H1 (cell line): Measurements from ENCODE around the gene HLA-DPA1. TPM values are rescaled to one million over a fixed set of nuclear protein-coding genes. Genes with fewer than 3 reads are reported as not detected.
A peak's percentile ranks its signal among the peaks of the same experiment; 100 is the strongest.

Experiments used
- BACH1 ChIP-seq: IDR thresholded peaks from 2 replicates; pipeline ENCODE4 v1.6.1; 2012; ENCODE audit warnings: low read length, improper control_type of control experiment
- CEBPB ChIP-seq: IDR thresholded peaks from 2 replicates; pipeline ENCODE4 v1.6.1; 2012; ENCODE audit warnings: low read depth, low read length
- HDAC2 ChIP-seq, 2 experiments: fragments of 300-600 bp in 1 of 2; sonication (generic) in 1 of 2; IDR thresholded peaks; 2 replicates each; pipeline ENCODE4 v1.6.1; 2011 to 2012; ENCODE audit warnings: low read depth in 2 of 2, low read length in 2 of 2, mild to moderate bottlenecking in 2 of 2, moderate library complexity in 2 of 2, borderline replicate concordance in 1 of 2, inconsistent platforms in 1 of 2
- HDAC6 ChIP-seq: IDR thresholded peaks from one replicate; pipeline ENCODE4 v1.7.1; 2012; ENCODE audit warnings: low read depth, mild to moderate bottlenecking, inconsistent platforms, low read length, moderate library complexity
- POLR2AphosphoS5 ChIP-seq: IDR thresholded peaks from 2 replicates; pipeline ENCODE4 v1.6.1; 2011; ENCODE audit warnings: low read depth, low read length
- RAD21 ChIP-seq, 2 experiments: IDR thresholded peaks in 1 of 2; conservative IDR thresholded peaks in 1 of 2; 2 replicates each; pipeline ENCODE4 v1.6.1; 2011; ENCODE audit warnings: low read depth in 2 of 2, low read length in 2 of 2, improper control_type of control experiment in 1 of 2, inconsistent platforms in 1 of 2, mild to moderate bottlenecking in 1 of 2, moderate library complexity in 1 of 2
- RFX5 ChIP-seq: IDR thresholded peaks from 2 replicates; pipeline ENCODE4 v1.6.1; 2011; ENCODE audit warnings: low read depth, low read length, improper control_type of control experiment, borderline replicate concordance
- SIN3A ChIP-seq, 2 experiments: IDR thresholded peaks in 1 of 2; conservative IDR thresholded peaks in 1 of 2; 2 replicates each; pipeline ENCODE4 v1.6.1; 2011 to 2012; ENCODE audit warnings: low read length in 2 of 2, improper control_type of control experiment in 1 of 2, low read depth in 1 of 2, mild to moderate bottlenecking in 1 of 2
- SP1 ChIP-seq: IDR thresholded peaks from 2 replicates; pipeline ENCODE4 v1.6.1; 2011; ENCODE audit warnings: low read depth, low read length
- SRF ChIP-seq: IDR thresholded peaks from 2 replicates; pipeline ENCODE4 v1.6.1; 2011; ENCODE audit warnings: mild to moderate bottlenecking, low read depth, low read length, moderate library complexity
- TEAD4 ChIP-seq: IDR thresholded peaks from 2 replicates; pipeline ENCODE4 v1.6.1; 2012; ENCODE audit warnings: low read depth, low read length, inconsistent platforms, mixed read lengths
- YY1 ChIP-seq: IDR thresholded peaks from 2 replicates; pipeline ENCODE4 v1.6.1; 2011; ENCODE audit warnings: low read depth, mild to moderate bottlenecking, low read length
- polyA plus RNA-seq, 7 experiments: library from polyadenylated mRNA; depleted of rRNA in 3 of 7; stranded (reverse) in 5 of 7; unstranded in 2 of 7; fragments of >200 nt in 5 of 7; fragments of 200-250 nt in 2 of 7; gene quantifications; 1 replicate in 5 of 7; 2 replicates in 1 of 7; 4 replicates in 1 of 7; pipeline versions ENCODE4 v1.2.1 to v1.2.3, GENCODE V29; 2011 to 2013; ENCODE audit warnings: missing spikeins in 2 of 7, mixed read lengths in 2 of 7
- total RNA-seq: library from RNA; stranded (reverse); fragmentation: NEBNext Ultra II Directional; extraction: Animal tissue kit (Norgen Biotek cat#: 25700); gene quantifications from 2 replicates; pipeline ENCODE4 v1.2.1, GENCODE V29; 2021
- TF ChIP-seq, protein P1 (sequence below): IDR thresholded peaks from 2 replicates; pipeline ENCODE4 v1.6.1; 2012; ENCODE audit warnings: inconsistent platforms

Gene HLA-DPA1
- total and polyA plus RNA-seq, 2 of the 8 experiments (the other 6 are each of a cell fraction or from before 2014, with no cell fraction given), result 6.2 to 13.1 TPM

GRCh38 chr6:33082702-33083101 is 9.3 kb upstream of the HLA-DPA1 start (continued):
- TF ChIP-seq RAD21 (IDR thresholded peaks at IDR 0.05 in 1 of 2, conservative IDR thresholded peaks at IDR 0.05 in 1 of 2; ENCODE audit: low read depth in 2 of 2, low read length in 2 of 2), result peak; percentile 74 to 82
- peak; percentile 60; the same call in 1 of the 2 replicates for TF ChIP-seq YY1
- no peak for TF ChIP-seq SRF
- TF ChIP-seq POLR2AphosphoS5, result no peak
- 0 out of 2 replicates have a peak, but pooled peaks have one; percentile 32 for TF ChIP-seq RFX5
- TF ChIP-seq, protein P1, sequence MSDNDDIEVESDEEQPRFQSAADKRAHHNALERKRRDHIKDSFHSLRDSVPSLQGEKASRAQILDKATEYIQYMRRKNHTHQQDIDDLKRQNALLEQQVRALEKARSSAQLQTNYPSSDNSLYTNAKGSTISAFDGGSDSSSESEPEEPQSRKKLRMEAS, result no peak
- peak; percentile 94 for TF ChIP-seq CEBPB
- TF ChIP-seq HDAC6, result no peak
- TF ChIP-seq SP1, result no peak
- 0 out of 4 replicates have a peak, but pooled peaks of 1 of the 2 experiments have one; percentile 34 for TF ChIP-seq SIN3A (conservative IDR thresholded peaks at IDR 0.05 in 1 of 2, IDR thresholded peaks at IDR 0.05 in 1 of 2; ENCODE audit: low read depth in 1 of 2, low read length in 2 of 2)
- no peak for TF ChIP-seq HDAC2 (IDR thresholded peaks at IDR 0.05; ENCODE audit: borderline replicate concordance in 1 of 2, low read depth in 2 of 2, low read length in 2 of 2)
- TF ChIP-seq BACH1, result no peak
- peak; percentile 39; the same call in 1 of the 2 replicates for TF ChIP-seq TEAD4
